OCI-LY3 (cell line): Measurements from ENCODE around the gene TARS1.

Experiments
- EZH2phosphoT487 ChIP-seq: fragments of 200-600 bp; shearing (Covaris generic); IDR thresholded peaks from 2 replicates; pipeline ENCODE4 v1.6.1; 2018; ENCODE audit warnings: antibody characterized with exemption, mixed run types, low read depth
- TF ChIP-seq, protein P1 (sequence below): fragments of 200-600, 300-600 bp; sonication (generic); IDR thresholded peaks from 2 replicates; pipeline ENCODE4 v1.5.1; 2014; ENCODE audit warnings: antibody characterized with exemption, low read length, low read depth

GRCh38 chr5:33417632-33418031, 23.1 kb upstream of the TARS1 start:
- TF ChIP-seq, protein P1, sequence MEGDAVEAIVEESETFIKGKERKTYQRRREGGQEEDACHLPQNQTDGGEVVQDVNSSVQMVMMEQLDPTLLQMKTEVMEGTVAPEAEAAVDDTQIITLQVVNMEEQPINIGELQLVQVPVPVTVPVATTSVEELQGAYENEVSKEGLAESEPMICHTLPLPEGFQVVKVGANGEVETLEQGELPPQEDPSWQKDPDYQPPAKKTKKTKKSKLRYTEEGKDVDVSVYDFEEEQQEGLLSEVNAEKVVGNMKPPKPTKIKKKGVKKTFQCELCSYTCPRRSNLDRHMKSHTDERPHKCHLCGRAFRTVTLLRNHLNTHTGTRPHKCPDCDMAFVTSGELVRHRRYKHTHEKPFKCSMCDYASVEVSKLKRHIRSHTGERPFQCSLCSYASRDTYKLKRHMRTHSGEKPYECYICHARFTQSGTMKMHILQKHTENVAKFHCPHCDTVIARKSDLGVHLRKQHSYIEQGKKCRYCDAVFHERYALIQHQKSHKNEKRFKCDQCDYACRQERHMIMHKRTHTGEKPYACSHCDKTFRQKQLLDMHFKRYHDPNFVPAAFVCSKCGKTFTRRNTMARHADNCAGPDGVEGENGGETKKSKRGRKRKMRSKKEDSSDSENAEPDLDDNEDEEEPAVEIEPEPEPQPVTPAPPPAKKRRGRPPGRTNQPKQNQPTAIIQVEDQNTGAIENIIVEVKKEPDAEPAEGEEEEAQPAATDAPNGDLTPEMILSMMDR: no peak
- TF ChIP-seq EZH2phosphoT487: no peak
